Rectal smooth muscle tissue (tissue), 1 donor: ENCODE data around the gene NSMF.

ENCODE experiments used
- H3K27ac ChIP-seq: one replicate; pipeline ENCODE4 v1.7.0; 2013; ENCODE audit warnings: low read depth, low read length, inconsistent platforms
- H3K27me3 ChIP-seq: one replicate; pipeline ENCODE4 v1.7.0; 2013; ENCODE audit warnings: low read length; ENCODE audit not compliant: control insufficient read depth, insufficient read depth
- H3K36me3 ChIP-seq: one replicate; pipeline ENCODE4 v1.7.0; 2013; ENCODE audit warnings: low read length; ENCODE audit not compliant: control insufficient read depth, insufficient read depth
- H3K4me1 ChIP-seq: one replicate; pipeline ENCODE4 v1.7.0; 2013; ENCODE audit warnings: low read length; ENCODE audit not compliant: control insufficient read depth, insufficient read depth
- H3K4me3 ChIP-seq: one replicate; pipeline ENCODE4 v1.7.0; 2013; ENCODE audit warnings: low read length
- H3K9ac ChIP-seq: one replicate; pipeline ENCODE4 v1.7.0; 2013; ENCODE audit warnings: low read length

Gene NSMF

DNA sequence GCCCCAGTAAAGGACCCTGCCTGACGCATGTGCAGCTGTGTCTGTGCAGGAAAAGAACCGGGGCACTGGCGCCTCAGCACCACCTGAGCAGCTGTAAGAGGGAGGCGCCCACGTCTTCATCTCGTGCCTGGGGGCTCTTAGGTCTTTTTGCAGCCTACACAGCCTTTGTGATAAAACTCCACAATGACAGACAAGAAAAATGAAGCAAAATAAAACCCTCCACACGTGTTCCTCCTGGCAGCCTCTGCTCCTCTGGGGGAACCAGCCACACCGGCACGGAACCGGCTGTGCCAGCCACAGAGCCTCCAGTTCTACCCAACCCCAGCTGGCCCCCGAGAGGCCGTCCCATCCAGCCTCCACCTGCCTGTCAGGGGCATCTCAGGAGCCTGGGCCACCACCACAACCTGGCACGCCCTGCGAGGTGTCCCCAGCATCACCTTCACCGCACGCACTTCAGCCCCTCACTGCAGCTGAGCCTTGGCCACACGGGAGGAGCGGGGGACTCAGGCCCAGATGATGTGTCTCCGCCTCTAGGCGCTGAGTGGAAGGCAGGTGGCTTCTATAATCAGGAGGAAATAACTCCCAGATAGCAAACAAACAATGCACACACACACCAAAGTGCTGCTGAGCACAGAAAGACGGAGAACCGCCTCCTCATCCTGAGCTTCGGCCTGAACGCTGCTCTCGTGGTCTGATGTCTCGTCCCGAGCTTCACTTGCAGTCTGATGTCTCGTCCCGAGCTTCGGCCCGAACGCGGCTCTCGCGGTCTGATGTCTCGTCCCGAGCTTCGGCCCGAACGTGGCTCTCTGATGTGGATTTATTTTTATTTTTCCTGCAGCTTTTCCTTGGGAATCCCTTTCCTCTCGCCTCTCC lies 28.6 kb upstream of the NSMF start:
- Histone ChIP-seq H3K9ac (no peak overlapping the region), H3K36me3 (peaks cover 3% of the 10 kb centered on the region), H3K4me3 (no peak overlapping the region), H3K27me3 (no peaks in the 10 kb centered on the region), H3K4me1 (no peaks in the 10 kb centered on the region), H3K27ac (no peak overlapping the region)

DNA sequence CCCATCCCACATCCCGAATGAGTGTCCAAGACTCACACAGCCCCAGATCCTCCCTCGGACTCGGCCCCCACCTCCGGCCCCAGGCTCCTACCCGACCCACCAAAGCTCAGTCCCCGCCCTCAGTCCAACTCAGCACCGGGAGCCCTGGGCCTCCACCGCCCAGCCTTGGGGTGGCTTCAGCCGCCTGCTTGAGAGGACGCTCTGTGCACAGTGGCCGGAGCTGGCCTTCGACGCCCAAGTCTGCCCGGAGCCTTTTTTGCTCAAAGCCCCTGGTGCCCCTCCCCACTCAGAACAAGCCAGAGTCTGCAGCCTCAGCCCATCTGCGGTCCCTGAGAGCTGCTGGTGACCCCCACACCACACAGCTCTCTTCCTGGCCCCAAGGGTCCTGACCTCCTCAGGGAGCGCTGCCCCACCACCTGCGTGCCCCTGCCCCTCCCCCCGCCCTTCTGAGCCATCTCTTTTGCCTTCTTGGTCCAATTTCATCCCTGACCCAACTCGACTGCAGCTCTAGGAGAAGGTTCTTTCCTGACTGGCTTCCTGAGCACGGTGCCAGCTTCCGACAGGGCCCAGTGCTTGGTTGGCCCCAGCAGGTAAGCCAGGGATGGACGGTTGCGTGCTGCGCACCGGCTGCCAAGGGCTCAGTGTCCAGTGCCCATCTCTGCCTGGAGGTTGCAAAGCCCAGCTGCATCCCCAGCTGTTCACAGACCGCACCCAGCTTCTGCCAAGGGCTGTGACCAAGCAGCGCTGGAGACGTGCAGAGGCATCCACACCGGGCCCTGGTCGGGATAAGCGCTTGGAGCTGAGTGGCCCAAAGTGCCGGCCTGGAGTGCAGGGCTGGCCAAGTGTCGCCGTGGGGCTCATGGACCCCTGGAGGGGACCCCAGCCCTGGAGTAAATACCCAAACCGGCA lies 27.7 kb upstream of the NSMF start:
- Histone ChIP-seq H3K4me1 (peaks cover 2% of the 10 kb centered on the region), H3K27ac (no peak overlapping the region), H3K36me3 (peaks cover 2% of the 10 kb centered on the region), H3K27me3 (no peaks in the 10 kb centered on the region), H3K4me3 (no peak overlapping the region), H3K9ac (no peak overlapping the region)

DNA sequence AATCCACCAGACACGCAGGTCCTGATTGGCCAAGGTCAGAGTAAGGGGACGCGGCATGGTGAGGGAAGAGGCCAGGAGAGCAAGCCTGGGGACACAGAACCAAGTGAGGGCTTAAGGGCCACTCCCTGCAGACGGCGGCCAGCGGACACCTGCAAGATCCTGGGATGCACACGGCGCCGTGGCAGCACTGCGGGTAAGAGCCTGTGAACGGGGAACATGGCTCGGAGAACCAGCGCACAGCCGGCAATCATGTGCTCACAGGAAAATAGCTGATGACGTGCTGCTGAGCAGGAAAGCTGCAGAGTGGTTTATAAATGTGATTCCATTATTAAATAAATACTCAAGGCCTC lies 27.0 kb upstream of the NSMF start:
- no peak overlapping the region for H3K27ac ChIP-seq
- no peaks in the 10 kb centered on the region for H3K36me3 ChIP-seq
- H3K4me3 ChIP-seq, result no peak overlapping the region
- peaks cover 2% of the 10 kb centered on the region for H3K4me1 ChIP-seq
- H3K9ac ChIP-seq, result no peak overlapping the region
- H3K27me3 ChIP-seq, result no peaks in the 10 kb centered on the region

DNA sequence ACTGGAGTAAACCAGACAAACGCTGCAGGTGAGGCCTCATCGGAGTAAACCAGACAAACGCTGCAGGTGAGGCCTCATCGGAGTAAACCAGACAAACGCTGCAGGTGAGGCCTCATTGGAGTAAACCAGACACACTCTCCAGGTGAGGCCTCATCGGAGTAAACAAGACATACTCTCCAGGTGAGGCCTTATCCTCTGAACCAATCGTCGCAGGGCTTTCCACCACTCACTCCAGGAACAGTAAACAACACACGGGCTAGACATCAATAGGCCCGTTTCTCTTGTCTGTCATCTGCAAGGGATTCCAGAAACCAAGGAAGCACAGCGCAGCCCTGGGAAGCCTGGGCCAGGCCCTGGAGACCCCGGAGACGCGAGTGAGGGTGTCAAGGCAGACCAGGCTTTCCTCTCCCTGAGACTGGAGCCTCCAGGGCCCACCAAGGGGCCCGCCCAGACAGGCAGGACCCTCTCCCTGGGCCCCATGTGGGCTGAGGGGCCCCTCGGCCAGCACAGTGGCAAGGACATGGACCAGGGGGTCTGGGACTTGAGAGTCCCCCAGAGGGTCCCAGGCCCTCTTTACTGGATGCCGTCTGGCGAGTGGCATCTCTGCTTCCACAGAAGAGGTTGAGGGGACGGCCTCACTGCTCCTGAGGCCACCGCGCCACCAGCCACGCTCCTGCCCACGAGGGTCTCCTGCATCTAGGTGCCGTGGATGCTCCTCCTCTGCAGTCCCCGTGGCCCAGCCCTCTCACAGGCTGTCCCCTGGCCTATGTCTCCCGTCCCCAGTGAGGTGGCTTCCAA lies 26.4 kb upstream of the NSMF start:
- no peak overlapping the region for H3K9ac ChIP-seq
- H3K27ac ChIP-seq, result no peak overlapping the region

DNA sequence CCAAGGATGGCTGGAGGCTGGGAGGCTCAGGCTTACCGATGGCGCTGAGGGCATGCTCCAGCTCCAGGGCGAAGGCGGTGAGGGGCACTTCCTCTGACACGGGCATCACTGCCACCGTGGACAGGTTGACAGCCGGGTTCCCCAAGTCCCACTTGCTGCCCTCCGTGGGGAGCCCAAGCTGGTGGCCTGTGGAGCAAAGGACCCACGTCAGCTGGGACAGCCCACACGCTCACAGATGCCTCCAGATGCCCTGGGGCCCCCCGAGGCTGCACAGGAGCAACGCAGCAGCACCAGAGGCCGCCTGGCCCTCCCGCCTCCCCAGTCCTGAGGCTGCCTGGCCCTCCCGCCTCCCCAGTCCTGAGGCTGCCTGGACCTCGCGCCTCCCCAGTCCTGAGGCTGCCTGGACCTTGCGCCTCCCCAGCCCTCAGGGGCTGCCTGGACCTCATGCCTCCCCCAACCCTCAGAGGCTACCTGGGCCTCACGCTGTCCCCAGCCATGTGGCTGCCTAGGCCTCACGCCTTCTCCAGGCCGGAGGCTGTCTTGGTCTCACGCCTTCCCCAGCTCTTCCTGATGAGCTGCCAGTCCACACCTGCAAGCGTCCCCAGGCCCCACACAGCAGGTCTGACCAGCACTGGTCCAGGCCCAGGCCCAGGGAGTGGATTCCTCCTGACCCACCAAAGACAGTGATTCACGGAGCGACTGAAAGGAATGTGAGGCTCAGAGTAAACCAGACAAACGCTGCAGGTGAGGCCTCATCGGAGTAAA lies 25.6 kb upstream of the NSMF start:
- no peak overlapping the region for H3K27ac ChIP-seq
- peaks cover 2% of the 10 kb centered on the region for H3K4me1 ChIP-seq
- H3K36me3 ChIP-seq, result no peaks in the 10 kb centered on the region
- H3K27me3 ChIP-seq, result no peaks in the 10 kb centered on the region
- H3K9ac ChIP-seq, result no peak overlapping the region
- H3K4me3 ChIP-seq, result no peak overlapping the region

More for the DNA sequence above, 26.4 kb upstream of the NSMF start:
- Histone ChIP-seq H3K27me3 (no peaks in the 10 kb centered on the region), H3K4me3 (no peak overlapping the region), H3K36me3 (no peaks in the 10 kb centered on the region), H3K4me1 (peaks cover 2% of the 10 kb centered on the region)

DNA sequence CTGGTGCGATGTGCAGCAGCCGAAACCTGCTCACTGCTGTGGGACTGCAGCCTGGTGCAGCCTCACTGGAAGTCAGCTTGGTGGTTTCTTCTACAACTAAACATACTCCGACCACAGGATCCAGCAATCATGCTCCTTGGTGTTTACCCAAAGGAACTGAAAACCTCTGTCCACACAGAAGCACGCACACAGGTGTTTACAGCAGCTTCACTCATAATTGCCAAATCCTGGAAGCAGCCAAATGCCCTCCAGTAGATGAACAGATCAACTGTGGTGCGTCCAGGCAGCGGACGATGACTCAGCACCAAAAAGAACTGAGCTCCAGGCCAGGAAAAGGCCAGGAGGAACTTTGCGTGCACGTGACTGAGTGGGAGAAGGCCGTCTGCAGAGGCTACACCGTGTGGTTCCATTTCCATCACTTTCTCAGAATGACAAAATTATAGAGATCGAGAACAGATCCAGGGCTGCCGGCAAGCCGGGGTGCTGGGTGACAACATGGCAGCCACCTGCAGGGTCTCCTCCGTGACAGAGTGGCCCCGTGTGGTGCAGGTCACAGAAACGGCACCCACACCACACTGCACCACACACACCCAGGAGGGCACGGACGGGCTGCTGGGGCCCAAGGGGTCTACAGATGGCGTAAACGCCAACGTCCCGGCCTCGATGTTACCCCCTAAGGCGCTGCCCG lies 23.1 kb upstream of the NSMF start:
- Histone ChIP-seq H3K4me1 (peaks cover 2% of the 10 kb centered on the region), H3K36me3 (no peaks in the 10 kb centered on the region), H3K4me3 (no peak overlapping the region), H3K27ac (no peak overlapping the region), H3K27me3 (no peaks in the 10 kb centered on the region), H3K9ac (no peak overlapping the region)

DNA sequence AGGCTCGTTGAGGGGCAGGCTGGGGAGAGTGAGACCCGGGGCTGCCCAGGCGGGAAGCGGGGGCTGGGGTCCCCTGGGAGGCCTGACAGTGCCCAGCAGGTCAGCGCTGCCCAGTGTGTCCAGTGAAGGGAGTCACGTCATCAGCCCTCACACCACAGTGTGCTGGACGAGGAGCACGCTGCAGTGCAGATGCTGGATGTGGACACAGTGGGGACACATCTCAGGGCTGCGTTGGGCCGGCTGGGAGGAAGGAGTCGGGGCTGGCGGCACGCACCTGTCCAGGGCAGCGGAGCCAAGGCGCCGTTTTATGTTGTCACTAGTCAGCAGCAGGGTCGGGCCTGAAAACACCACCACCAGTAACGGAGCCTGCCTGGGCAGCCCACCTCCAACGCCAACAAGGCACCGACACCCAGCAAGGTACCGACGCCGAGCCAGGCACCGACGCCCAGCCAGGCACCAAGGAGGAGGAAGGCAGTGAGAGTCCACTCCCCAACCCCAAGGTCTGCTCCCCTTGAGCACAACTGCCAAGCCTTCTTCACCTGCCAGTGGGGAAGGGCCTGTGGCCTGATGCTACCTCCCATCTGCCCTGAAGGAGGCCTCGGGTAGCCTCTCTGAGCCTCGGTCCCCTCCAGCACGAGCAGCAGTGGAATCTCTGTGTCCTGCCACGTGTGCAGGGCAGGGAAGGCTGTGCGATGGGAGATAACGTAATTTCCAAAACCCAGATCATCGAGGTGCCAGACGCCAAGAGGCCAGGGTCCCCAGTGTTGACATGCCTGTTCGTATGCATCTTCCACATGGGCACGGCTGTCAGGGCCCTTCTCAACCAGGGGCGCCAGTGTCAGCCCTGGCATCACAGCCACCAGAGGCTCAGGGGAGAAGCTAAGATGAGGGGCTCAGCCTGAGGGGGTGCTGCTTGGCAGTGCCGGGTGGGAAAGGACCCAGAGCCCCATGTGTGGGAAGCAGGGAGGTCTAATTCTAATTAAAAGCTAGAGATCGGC lies 21.9 kb upstream of the NSMF start:
- H3K27me3 ChIP-seq, result no peaks in the 10 kb centered on the region
- no peak overlapping the region for H3K4me3 ChIP-seq
- no peak overlapping the region for H3K27ac ChIP-seq
- no peak overlapping the region for H3K9ac ChIP-seq
- H3K36me3 ChIP-seq, result no peaks in the 10 kb centered on the region
- peaks cover 2% of the 10 kb centered on the region for H3K4me1 ChIP-seq

DNA sequence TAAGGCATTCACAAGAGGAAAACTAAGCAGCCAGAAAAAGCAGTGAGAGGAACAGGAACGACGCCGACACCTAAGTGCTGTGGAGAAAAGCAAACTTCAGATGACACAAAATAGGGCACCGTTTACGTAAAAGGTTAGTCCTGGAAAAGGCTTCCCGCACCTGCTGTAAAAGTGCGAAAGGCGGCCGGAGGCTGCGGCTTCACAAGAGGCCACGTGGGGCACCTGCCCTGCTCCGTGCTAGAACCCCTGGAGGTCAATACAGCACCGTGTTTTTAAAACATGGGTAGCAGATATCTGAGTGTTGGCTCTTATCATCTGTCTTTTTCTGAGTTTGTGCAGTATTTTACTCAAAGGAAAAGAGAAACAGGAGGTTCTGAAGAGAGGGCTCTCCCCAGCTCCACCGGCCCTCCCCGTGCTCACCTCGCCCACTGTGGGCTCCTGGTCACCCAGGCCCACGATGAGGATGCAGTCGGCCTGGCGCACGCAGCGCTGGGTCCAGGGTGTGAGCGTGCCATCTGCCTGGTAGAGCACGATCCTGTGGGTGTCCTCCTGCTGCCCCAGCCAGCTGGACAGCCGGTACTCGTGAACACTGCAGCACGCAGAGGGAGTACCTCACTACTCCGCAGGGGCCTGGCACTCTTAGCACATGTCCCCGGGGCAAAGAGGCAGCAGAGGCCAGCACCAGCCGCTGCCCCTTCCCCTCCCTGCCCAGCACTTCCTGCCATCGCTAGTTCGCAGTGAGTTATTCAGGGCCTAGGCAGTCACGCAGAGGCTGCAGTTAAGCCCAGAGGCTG lies 21.0 kb upstream of the NSMF start:
- peaks cover 2% of the 10 kb centered on the region for H3K4me1 ChIP-seq
- no peak overlapping the region for H3K9ac ChIP-seq
- no peaks in the 10 kb centered on the region for H3K36me3 ChIP-seq
- H3K27me3 ChIP-seq, result no peaks in the 10 kb centered on the region
- H3K4me3 ChIP-seq, result no peak overlapping the region
- H3K27ac ChIP-seq, result no peak overlapping the region

DNA sequence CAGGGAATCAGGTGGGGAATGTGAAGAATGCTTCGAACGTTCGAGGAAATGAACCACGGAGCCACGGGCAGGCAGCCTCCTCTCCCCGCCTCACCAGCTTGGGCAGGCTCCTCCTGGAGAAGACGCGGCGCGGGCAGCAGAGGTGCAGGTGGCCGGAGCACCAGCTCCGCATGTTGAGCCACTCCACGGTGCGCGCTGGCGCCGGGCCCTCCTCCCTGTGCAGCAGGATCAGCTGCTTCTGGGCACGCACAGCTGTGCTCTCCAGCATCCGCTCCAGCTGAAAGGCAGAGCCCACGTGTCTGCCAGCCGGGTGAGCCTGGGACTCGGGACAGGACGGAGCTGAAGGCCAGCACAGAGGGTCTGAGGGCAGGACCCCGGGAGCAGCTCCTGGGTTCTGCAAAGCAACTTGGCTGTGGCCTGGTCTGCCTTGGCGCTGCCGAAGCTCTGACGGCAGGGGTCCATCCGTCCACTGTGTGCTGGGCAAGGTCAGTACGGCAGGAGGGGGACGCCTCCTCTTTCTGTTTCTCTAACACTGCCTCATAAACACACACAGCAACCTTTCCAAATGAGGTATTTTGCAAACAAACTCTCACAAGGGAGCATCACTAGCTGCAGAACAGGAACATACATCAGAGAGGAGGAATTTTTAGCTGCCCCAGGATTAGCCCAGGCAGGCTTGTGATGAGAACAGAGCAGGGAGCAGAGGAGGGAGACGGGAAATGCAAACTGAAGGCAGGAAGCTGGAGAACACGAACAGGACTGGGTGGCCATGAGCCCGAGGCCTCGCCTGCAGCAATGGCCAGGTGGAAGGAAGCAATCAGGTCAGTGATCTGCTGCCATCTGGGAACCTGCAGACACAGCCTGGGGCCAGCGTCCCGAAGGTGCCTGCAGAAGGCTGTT lies 20.1 kb upstream of the NSMF start:
- Histone ChIP-seq H3K4me1 (peaks cover 2% of the 10 kb centered on the region), H3K27ac (no peak overlapping the region), H3K9ac (no peak overlapping the region), H3K36me3 (no peaks in the 10 kb centered on the region), H3K4me3 (no peak overlapping the region), H3K27me3 (no peaks in the 10 kb centered on the region)
